8988T (cell line): Measurements from ENCODE around the gene PHF14.

Experiments used
- DNase-seq: peaks from one replicate; pipeline ENCODE4 v3.0.0; 2011

Gene PHF14

DNA sequence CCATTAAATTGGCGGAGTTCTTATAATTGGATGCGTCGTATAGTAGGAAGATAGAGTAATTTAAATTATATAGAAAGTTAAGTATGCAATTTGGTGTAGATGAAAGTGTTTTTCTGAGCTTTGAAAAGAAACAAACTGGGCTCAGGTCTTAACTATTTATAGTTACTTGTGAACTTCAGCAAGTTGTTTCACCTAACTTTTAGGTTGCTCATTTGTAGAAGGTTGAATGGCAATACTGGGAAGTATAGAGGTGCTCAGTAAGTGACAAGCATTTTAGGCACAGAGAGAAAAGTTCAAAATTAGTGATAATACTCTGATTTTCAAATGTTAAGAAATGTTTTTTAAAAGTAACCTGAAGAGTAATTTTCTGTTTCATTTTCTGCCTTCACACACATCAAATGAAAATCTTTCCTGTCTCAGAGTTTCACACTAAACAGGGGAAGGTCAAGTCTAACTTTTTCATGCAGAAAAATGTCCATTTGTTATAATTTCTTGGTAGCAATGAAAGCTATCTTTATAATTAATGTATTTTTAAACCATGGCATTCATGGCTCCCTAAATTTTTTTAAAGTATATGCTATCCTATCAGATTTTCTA, 146.5 kb downstream of the PHF14 start:
- no peak for DNase-seq

DNA sequence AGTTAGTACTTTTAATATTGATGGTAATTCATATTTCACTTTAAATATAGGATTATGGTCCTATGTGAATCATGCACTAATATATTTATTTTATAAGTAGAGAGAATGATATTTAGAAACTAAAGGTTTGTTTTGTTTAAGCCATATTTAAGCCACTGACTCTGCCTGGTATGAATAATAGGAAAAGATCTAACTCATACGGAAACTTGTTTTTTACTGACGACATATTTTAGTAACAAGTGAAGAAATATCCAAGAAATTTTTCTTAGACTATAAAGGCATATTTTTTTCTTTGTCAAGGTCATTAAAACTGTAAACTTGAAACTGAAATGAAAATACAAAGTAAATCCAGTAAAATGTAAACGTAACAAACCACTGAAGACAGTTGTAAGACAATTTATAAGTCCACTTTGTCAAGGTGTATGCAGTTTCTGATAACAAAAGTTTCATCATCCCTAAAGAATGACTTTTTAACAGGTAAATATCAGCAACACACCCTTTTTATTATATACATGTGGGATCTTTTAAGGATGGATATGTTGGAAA, 147.1 kb downstream of the PHF14 start:
- DNase-seq, result no peak

GRCh38 chr7:11124856-11125559, 151.3 kb downstream of the PHF14 start:
- DNase-seq, result no peak

- DNase-seq, result no peak
These were observed 153.6 kb downstream of the PHF14 start for GRCh38 chr7:11127114-11127785.

DNA sequence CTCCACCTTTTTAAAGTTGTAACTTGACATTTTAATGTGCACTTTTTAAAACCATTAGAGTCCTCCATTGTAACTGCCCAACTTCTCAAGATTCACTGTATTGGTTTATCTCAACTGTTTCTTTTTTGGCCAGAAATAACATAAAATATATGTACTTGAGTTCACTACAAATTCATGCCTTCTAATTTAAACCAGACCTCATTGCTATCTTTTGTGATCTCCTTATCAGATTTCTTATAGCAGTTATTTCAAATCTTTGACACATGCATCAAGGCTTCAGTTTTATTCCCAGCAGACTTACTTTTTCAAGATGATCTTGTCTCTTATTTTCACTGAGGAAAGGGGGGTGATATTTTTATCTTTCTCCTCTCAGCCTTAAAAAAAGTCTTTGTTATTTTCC, 154.3 kb downstream of the PHF14 start:
- no peak for DNase-seq

DNA sequence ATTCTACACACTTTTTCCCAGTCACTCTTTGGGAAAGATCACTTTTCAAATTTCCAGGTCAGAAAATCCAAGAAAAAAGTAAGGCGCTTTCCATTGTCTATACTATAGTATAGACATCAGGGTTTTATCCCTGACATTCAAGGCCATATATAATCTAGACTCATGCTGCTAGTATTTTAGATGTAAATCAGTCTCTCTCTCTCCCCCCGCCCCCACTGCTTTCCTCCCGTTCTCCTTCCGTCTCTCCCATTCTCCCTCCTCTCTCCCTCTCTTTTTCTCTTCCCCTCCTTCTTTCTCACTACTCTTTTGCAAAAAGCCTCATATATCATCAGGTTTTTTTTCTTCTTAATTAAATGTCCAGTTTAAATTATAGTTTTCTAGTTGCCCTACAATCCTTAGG, 154.8 kb downstream of the PHF14 start:
- DNase-seq, result no peak

GRCh38 chr7:11130012-11130411, 156.3 kb downstream of the PHF14 start:
- no peak for DNase-seq

GRCh38 chr7:11130601-11131000, 156.9 kb downstream of the PHF14 start:
- no peak for DNase-seq

- no peak for DNase-seq
These were observed 159.8 kb downstream of the PHF14 start for GRCh38 chr7:11133436-11133959.

DNA sequence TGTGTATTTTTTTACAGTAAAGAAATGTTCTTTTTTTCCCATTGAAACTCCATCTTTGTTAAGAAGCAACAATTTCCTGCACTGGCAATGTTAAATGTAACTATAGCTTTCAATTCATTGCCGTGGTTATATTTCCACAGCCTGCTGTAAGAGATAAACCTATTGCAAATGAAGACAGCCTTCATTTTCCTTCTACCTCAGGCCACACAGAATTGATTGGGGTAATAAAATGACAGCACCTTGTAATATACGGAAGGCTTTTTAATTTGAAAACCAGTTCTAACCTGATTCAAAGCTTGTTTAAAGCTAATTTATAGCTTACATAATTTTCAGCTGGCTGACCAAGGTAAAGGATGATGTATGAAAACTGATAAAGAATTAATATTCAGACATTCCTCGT, 161.9 kb downstream of the PHF14 start:
- no peak for DNase-seq

GRCh38 chr7:11141541-11141940, 167.9 kb downstream of the PHF14 start:
- no peak for DNase-seq

DNA sequence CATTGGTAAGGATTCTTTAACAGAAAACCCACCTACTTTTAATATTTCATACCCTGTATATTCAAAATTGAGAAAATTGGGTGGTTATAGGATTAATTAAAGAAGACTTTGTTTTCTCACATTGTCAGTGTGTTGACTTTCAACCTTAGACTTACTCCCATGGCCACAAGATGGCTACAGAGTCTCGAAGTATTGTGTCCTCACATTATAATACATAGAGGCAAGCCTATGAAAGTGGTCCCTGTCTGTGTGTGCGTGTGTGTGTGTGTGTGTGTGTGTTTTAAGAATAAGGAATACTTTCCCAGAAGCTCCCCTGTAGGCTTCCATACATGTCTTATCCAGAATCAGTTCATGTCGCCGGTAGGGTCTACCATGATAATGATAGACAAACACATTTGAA, 180.0 kb downstream of the PHF14 start:
- DNase-seq, result no peak

DNA sequence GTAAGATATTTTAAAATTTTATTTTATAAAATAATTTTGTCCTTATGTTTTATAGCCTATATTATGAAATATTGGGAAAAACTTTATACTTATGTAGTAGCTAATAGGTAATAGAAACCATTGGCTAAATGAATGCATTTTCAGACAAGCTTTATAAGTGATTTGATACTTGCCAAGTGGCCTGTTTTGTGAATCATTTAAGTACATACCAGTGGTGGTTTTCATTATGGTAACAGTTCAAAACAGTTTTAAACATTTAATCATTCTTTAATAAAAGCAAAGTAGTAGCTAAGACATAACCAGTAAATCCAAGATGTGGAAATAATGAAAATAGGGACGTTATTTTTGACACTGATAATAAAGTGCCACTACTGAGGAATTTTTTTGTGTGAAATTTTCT, 182.2 kb downstream of the PHF14 start:
- no peak for DNase-seq

DNA sequence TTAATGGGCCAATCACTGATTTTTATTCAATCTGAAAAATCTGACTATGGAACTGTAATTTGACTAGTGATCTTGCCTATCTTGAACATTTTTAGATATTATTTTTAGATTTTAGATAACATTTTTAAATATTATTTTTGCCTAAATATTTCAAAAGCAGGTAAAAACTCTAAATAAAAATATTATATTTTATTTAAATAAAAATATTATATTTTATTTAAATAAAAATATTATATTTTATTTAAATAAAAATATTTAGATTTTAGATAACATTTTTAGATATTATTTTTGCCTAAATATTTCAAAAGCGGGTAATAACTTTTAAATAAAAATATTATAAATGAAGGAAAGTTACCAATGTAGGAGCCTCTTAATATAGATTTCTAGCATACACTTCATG, 187.8 kb downstream of the PHF14 start:
- no peak for DNase-seq

DNA sequence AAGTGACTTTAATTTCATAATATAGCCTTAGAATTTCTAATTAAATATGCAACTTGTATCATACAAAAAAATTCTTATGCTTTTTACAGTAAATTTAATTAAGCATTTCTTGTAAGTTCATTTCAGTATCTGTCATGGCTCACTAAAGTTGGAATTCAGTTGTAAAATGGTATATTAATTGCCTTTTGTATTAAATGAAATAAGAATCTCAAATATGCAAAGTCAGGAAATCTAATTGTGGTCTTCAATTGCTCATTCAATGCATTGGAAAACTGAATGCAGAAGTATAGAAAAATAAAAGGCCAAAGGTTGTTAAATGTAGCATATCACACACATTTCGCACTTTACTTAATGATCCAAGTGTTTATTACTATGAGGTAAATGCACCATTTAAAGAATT, 189.5 kb downstream of the PHF14 start:
- DNase-seq, result no peak

- DNase-seq, result no peak
These were observed 192.4 kb downstream of the PHF14 start for GRCh38 chr7:11166051-11166450.

- DNase-seq, result no peak
These were observed 195.0 kb downstream of the PHF14 start for GRCh38 chr7:11168650-11169170.

GRCh38 chr7:11170175-11170574, 196.5 kb downstream of the PHF14 start:
- DNase-seq, result no peak

GRCh38 chr7:11170863-11171568, 197.3 kb downstream of the PHF14 start:
- no peak for DNase-seq

GRCh38 chr7:11171569-11172192, 198.0 kb downstream of the PHF14 start:
- no peak for DNase-seq

- no peak for DNase-seq
These were observed 199.2 kb downstream of the PHF14 start for GRCh38 chr7:11172835-11173234.

- DNase-seq, result no peak
These were observed 201.7 kb downstream of the PHF14 start for GRCh38 chr7:11175371-11175770.

DNA sequence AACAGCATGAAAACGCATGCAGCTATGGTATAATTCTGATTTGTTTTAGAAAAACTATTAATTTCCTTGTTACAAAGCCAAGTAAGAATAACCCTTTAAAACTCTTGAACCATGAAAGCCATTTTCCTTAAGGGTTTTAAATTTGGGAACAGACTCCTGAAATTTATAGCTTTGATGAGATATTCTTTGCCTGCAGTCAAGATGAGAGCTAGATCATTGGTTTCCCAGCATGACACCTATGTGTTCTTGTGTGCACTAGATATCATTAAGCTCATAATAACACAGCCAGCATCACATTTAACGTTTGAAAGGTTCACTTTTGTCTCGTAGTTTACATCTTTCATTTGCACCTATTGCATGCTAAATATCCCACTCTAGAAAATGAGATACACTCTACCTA, 202.2 kb downstream of the PHF14 start:
- no peak for DNase-seq
